HepG2 (cell line): ENCODE results near the gene SLC35D2. TPM values are rescaled to one million over a fixed set of nuclear protein-coding genes. Genes with fewer than 3 reads are reported as not detected.

Experiments used
- ATM ChIP-seq: fragments of 450-650 bp; IDR thresholded peaks from 2 replicates; pipeline ENCODE4 v1.7.1; 2017; ENCODE audit warnings: mild to moderate bottlenecking, borderline replicate concordance
- CBX2 ChIP-seq, 2 experiments: fragments of 200-600 bp in 1 of 2; sonication (generic); formaldehyde crosslinking in 1 of 2; IDR thresholded peaks; 2 replicates each; pipeline versions ENCODE4 v1.7.0 to v1.8.1; 2018 to 2022; ENCODE audit warnings: low read depth in 2 of 2, low read length in 1 of 2, mild to moderate bottlenecking in 1 of 2, missing genetic modification reagents in 1 of 2
- FOSL1 ChIP-seq: sonication (generic); formaldehyde crosslinking; IDR thresholded peaks from 2 replicates; pipeline ENCODE4 v1.9.0; 2021; ENCODE audit warnings: missing genetic modification reagents, borderline replicate concordance
- FOXA3 ChIP-seq: IDR thresholded peaks from 2 replicates; pipeline ENCODE4 v1.6.1; 2016; ENCODE audit warnings: missing genetic modification reagents, missing compliant biosample characterization
- HMG20A ChIP-seq: IDR thresholded peaks from 2 replicates; pipeline ENCODE4 v1.6.1; 2016; ENCODE audit warnings: borderline replicate concordance
- ISL2 ChIP-seq: sonication (generic); formaldehyde crosslinking; IDR thresholded peaks from 2 replicates; pipeline ENCODE4 v1.5.0; 2020; ENCODE audit warnings: missing genetic modification reagents
- KDM6A ChIP-seq: IDR thresholded peaks from 2 replicates; pipeline ENCODE4 v1.6.1; 2016; ENCODE audit warnings: low read depth
- KLF13 ChIP-seq: sonication (generic); formaldehyde crosslinking; IDR thresholded peaks from 2 replicates; pipeline ENCODE4 v1.4.0; 2020; ENCODE audit warnings: mild to moderate bottlenecking, missing genetic modification reagents
- MIER3 ChIP-seq: IDR thresholded peaks from 2 replicates; pipeline ENCODE4 v1.6.1; 2016; ENCODE audit warnings: missing compliant biosample characterization, borderline replicate concordance
- MZF1 ChIP-seq: sonication (generic); formaldehyde crosslinking; IDR thresholded peaks from 2 replicates; pipeline ENCODE4 v1.8.1; 2023; ENCODE audit warnings: mild to moderate bottlenecking, missing genetic modification reagents, borderline replicate concordance
- NONO ChIP-seq, 2 experiments: fragments of 450-650 bp in 1 of 2; sonication (generic) in 1 of 2; formaldehyde crosslinking in 1 of 2; IDR thresholded peaks in 1 of 2; conservative IDR thresholded peaks in 1 of 2; 2 replicates each; pipeline versions ENCODE4 v1.6.1 to v1.8.0; 2017 to 2022; ENCODE audit warnings: mild to moderate bottlenecking in 1 of 2, missing genetic modification reagents in 1 of 2, moderate library complexity in 1 of 2
- SNAI1 ChIP-seq: sonication (generic); formaldehyde crosslinking; IDR thresholded peaks from 2 replicates; pipeline ENCODE4 v1.5.0; 2020; ENCODE audit warnings: mild to moderate bottlenecking, missing genetic modification reagents, borderline replicate concordance
- SOX13 ChIP-seq, 3 experiments: fragments of 450-650 bp in 1 of 3; sonication (generic) in 1 of 3; formaldehyde crosslinking in 1 of 3; IDR thresholded peaks in 2 of 3; conservative IDR thresholded peaks in 1 of 3; 2 replicates each; pipeline versions ENCODE4 v1.5.0 to v1.6.1; 2016 to 2020; ENCODE audit warnings: antibody characterized with exemption in 1 of 3, mild to moderate bottlenecking in 1 of 3, missing compliant biosample characterization in 1 of 3, missing genetic modification reagents in 1 of 3, moderate library complexity in 1 of 3
- ZFP82 ChIP-seq: sonication (generic); formaldehyde crosslinking; IDR thresholded peaks from 2 replicates; pipeline ENCODE4 v1.5.1; 2020; ENCODE audit warnings: mild to moderate bottlenecking, missing genetic modification reagents, borderline replicate concordance
- ZNF101 ChIP-seq: sonication (generic); formaldehyde crosslinking; IDR thresholded peaks from 2 replicates; pipeline ENCODE4 v1.4.0; 2020; ENCODE audit warnings: mild to moderate bottlenecking, low read depth, missing genetic modification reagents, borderline replicate concordance
- ZNF121 ChIP-seq: sonication (generic); formaldehyde crosslinking; IDR thresholded peaks from 2 replicates; pipeline ENCODE4 v1.5.0; 2020; ENCODE audit warnings: mild to moderate bottlenecking, missing genetic modification reagents
- ZNF256 ChIP-seq: sonication (generic); formaldehyde crosslinking; conservative IDR thresholded peaks from 2 replicates; pipeline ENCODE4 v1.4.0; 2020; ENCODE audit warnings: missing genetic modification reagents
- ZNF703 ChIP-seq: sonication (generic); formaldehyde crosslinking; IDR thresholded peaks from 2 replicates; pipeline ENCODE4 v1.5.1; 2020; ENCODE audit warnings: missing genetic modification reagents, mild to moderate bottlenecking, moderate library complexity, borderline replicate concordance
- ZNF775 ChIP-seq: sonication (generic); formaldehyde crosslinking; IDR thresholded peaks from 2 replicates; pipeline ENCODE4 v1.4.0; 2020; ENCODE audit warnings: missing genetic modification reagents, mild to moderate bottlenecking, moderate library complexity, borderline replicate concordance
- ZNF839 ChIP-seq: sonication (generic); formaldehyde crosslinking; IDR thresholded peaks from 2 replicates; pipeline ENCODE4 v1.4.0; 2020; ENCODE audit warnings: missing genetic modification reagents, mild to moderate bottlenecking, borderline replicate concordance
- ZNF841 ChIP-seq: sonication (generic); formaldehyde crosslinking; IDR thresholded peaks from 2 replicates; pipeline ENCODE4 v1.8.1; 2023; ENCODE audit warnings: missing genetic modification reagents, borderline replicate concordance
- polyA plus RNA-seq, 8 experiments: library from polyadenylated mRNA; depleted of rRNA in 3 of 8; stranded (reverse) in 7 of 8; unstranded in 1 of 8; fragments of >200 nt; fragmentation: Illumina TruSeq in 4 of 8; extraction: Trizol in 4 of 8; gene quantifications; 2 replicates each; pipeline versions ENCODE4 v1.2.1 to v1.2.3, GENCODE V29; 2011 to 2016; ENCODE audit warnings: low read depth in 4 of 8, missing spikeins in 1 of 8, mixed read lengths in 1 of 8; ENCODE audit not compliant: insufficient read depth in 1 of 8
- total RNA-seq, 5 experiments: library from RNA; depleted of rRNA; stranded (reverse); fragments of >200 nt; fragmentation: Illumina TruSeq; extraction: Trizol; gene quantifications; 2 replicates each; pipeline ENCODE4 v1.2.3, GENCODE V29; 2016; ENCODE audit warnings: low read depth in 1 of 5
- TF ChIP-seq, protein P1 (sequence below): sonication (generic); formaldehyde crosslinking; IDR thresholded peaks from 2 replicates; pipeline ENCODE4 v1.4.0; 2020; ENCODE audit warnings: mild to moderate bottlenecking, missing genetic modification reagents, borderline replicate concordance
- TF ChIP-seq, protein P2 (sequence below): sonication (generic); formaldehyde crosslinking; IDR thresholded peaks from 2 replicates; pipeline ENCODE4 v1.4.0; 2020; ENCODE audit warnings: missing genetic modification reagents

Gene SLC35D2
- total and polyA plus RNA-seq, 2 of the 13 experiments (the other 11 are each of a cell fraction or from before 2014, with no cell fraction given): 96.2 to 103 TPM

DNA sequence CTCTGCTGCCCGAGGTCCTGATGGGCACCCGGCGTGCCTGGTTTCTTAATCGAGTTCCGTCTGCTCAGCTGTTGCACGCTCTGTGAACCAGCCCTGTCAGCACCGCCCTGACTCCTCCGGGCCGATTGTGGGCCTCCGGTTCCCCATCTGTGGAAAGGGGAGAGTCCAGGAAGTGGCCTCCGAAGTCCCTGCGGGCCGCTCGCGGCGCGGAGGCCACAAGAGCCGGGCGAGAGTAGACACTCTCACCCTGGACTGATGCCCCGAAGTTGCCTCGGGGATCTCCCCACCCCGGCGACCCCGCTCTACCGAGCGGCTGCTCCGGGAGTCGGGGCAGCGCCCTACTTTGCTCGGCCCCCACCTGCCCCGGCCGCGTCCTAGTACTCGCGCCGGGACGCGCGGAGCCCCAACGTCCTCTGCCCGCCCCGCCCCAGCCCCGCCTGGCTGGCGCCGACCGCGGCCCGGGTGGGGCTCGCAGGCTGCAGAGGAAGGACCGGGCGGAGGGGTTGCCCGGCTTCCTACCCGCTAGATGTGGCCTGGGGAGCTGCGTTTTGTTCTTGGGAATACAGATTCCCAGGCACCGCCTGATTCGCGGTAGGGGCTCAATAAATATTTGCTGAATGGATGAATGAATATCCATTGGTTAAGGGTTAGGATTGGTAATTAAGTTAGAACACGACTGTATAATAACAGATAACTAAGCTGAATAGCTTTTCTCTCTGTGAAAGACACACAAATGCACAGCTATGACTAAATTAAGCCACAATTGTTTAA lies 35.6 kb upstream of the SLC35D2 start (continued):
- TF ChIP-seq ZNF703 (CRISPR knock-in tag): no peak
- no peak for TF ChIP-seq SNAI1
- peak; percentile 33; the same call in 1 of the 2 replicates for TF ChIP-seq FOSL1 (CRISPR knock-in tag)
- no peak for TF ChIP-seq ATM
- TF ChIP-seq KDM6A (CRISPR knock-in tag): no peak
- no peak; the same call in 1 of the 2 replicates for TF ChIP-seq HMG20A (CRISPR knock-in tag)
- no peak for TF ChIP-seq ZNF839
- TF ChIP-seq ZNF121 (CRISPR knock-in tag): 0 out of 2 replicates have a peak, but pooled peaks have one; percentile 15
- TF ChIP-seq MIER3 (CRISPR knock-in tag): peak; percentile 42; the same call in 1 of the 2 replicates
- TF ChIP-seq CBX2 (IDR thresholded peaks at IDR 0.05; ENCODE audit: low read depth, low read length): no peak
- TF ChIP-seq CBX2 (CRISPR knock-in tag; IDR thresholded peaks at IDR 0.05; ENCODE audit: low read depth): no peak
- no peak for TF ChIP-seq ZFP82 (CRISPR knock-in tag)
- no peak for TF ChIP-seq ZNF775 (CRISPR knock-in tag)
- no peak for TF ChIP-seq MZF1 (CRISPR knock-in tag)
- TF ChIP-seq FOXA3 (CRISPR knock-in tag): 0 out of 2 replicates have a peak, but pooled peaks have one; percentile 20
- no peak for TF ChIP-seq NONO (IDR thresholded peaks at IDR 0.05)
- TF ChIP-seq NONO (CRISPR knock-in tag; conservative IDR thresholded peaks at IDR 0.05): peak; percentile 86
- TF ChIP-seq KLF13 (CRISPR knock-in tag): no peak
- no peak; the same call in 1 of the 2 replicates for TF ChIP-seq ZNF841 (CRISPR knock-in tag)
- TF ChIP-seq, protein P1, sequence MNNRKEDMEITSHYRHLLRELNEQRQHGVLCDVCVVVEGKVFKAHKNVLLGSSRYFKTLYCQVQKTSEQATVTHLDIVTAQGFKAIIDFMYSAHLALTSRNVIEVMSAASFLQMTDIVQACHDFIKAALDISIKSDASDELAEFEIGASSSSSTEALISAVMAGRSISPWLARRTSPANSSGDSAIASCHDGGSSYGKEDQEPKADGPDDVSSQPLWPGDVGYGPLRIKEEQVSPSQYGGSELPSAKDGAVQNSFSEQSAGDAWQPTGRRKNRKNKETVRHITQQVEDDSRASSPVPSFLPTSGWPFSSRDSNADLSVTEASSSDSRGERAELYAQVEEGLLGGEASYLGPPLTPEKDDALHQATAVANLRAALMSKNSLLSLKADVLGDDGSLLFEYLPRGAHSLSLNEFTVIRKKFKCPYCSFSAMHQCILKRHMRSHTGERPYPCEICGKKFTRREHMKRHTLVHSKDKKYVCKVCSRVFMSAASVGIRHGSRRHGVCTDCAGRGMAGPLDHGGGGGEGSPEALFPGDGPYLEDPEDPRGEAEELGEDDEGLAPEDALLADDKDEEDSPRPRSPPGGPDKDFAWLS (CRISPR knock-in tag): no peak
- no peak for TF ChIP-seq ZNF256 (CRISPR knock-in tag)
- TF ChIP-seq, protein P2, sequence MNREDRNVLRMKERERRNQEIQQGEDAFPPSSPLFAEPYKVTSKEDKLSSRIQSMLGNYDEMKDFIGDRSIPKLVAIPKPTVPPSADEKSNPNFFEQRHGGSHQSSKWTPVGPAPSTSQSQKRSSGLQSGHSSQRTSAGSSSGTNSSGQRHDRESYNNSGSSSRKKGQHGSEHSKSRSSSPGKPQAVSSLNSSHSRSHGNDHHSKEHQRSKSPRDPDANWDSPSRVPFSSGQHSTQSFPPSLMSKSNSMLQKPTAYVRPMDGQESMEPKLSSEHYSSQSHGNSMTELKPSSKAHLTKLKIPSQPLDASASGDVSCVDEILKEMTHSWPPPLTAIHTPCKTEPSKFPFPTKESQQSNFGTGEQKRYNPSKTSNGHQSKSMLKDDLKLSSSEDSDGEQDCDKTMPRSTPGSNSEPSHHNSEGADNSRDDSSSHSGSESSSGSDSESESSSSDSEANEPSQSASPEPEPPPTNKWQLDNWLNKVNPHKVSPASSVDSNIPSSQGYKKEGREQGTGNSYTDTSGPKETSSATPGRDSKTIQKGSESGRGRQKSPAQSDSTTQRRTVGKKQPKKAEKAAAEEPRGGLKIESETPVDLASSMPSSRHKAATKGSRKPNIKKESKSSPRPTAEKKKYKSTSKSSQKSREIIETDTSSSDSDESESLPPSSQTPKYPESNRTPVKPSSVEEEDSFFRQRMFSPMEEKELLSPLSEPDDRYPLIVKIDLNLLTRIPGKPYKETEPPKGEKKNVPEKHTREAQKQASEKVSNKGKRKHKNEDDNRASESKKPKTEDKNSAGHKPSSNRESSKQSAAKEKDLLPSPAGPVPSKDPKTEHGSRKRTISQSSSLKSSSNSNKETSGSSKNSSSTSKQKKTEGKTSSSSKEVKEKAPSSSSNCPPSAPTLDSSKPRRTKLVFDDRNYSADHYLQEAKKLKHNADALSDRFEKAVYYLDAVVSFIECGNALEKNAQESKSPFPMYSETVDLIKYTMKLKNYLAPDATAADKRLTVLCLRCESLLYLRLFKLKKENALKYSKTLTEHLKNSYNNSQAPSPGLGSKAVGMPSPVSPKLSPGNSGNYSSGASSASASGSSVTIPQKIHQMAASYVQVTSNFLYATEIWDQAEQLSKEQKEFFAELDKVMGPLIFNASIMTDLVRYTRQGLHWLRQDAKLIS (CRISPR knock-in tag): no peak; the same call in 1 of the 2 replicates
- TF ChIP-seq SOX13 (IDR thresholded peaks at IDR 0.05): no peak
- no peak; a peak in 1 of 4 replicates for TF ChIP-seq SOX13 (CRISPR knock-in tag; conservative IDR thresholded peaks at IDR 0.05 in 1 of 2, IDR thresholded peaks at IDR 0.05 in 1 of 2)
- 0 out of 2 replicates have a peak, but pooled peaks have one; percentile 14 for TF ChIP-seq ISL2
- TF ChIP-seq ZNF101: no peak
